Sigmoid colon (tissue), 7 donors: Measurements from ENCODE around the gene CD4. TPM values are rescaled to one million over a fixed set of nuclear protein-coding genes. Genes with fewer than 3 reads are reported as not detected.
A peak's percentile ranks its signal among the peaks of the same experiment; 100 is the strongest.

Experiments
- DNase-seq: peaks from one replicate; pipeline ENCODE4 v3.0.0-alpha.2; 2019
- H3K27ac ChIP-seq, 4 donors: fragments of 200-600 bp; sonication (generic); one replicate each; pipeline ENCODE4 v1.5.1; 2016 to 2019; ENCODE audit warnings: mild to moderate bottlenecking in 1 of 4
- H3K27me3 ChIP-seq, 3 donors: fragments of 200-600 bp; sonication (generic); one replicate each; pipeline ENCODE4 v1.5.1; 2019; ENCODE audit warnings: mild to moderate bottlenecking in 1 of 3
- H3K36me3 ChIP-seq, 4 donors: fragments of 200-600 bp; sonication (generic); one replicate each; pipeline ENCODE4 v1.5.1; 2016 to 2019
- H3K4me1 ChIP-seq, 4 donors: fragments of 200-600 bp; sonication (generic); one replicate each; pipeline ENCODE4 v1.5.1; 2017 to 2019
- H3K4me3 ChIP-seq, 4 donors: fragments of 200-600 bp; sonication (generic); one replicate each; pipeline ENCODE4 v1.5.1; 2017 to 2019; ENCODE audit warnings: mild to moderate bottlenecking in 2 of 4, moderate library complexity in 1 of 4
- H3K9me3 ChIP-seq, 4 donors: fragments of 200-600 bp in 3 of 4; sonication (generic) in 3 of 4; one replicate each; pipeline versions ENCODE4 v1.5.1 to v1.6.1; 2013 to 2019
- CTCF ChIP-seq, 4 experiments: fragments of 450-650 bp in 3 of 4; fragments of 200-600 bp in 1 of 4; IDR thresholded peaks; one replicate each; pipeline ENCODE4 v1.5.1; 2016 to 2019; ENCODE audit warnings: antibody characterized with exemption in 4 of 4, mild to moderate bottlenecking in 3 of 4, moderate library complexity in 2 of 4
- EP300 ChIP-seq, 4 donors: sonication (generic); formaldehyde crosslinking; IDR thresholded peaks; one replicate each; pipeline ENCODE4 v1.6.1; 2017; ENCODE audit warnings: antibody characterized with exemption in 4 of 4
- POLR2A ChIP-seq, 2 donors: fragments of 450-650 bp; IDR thresholded peaks; one replicate each; pipeline ENCODE4 v1.6.1; 2016; ENCODE audit warnings: antibody characterized with exemption in 2 of 2, mild to moderate bottlenecking in 2 of 2, moderate library complexity in 2 of 2
- POLR2AphosphoS5 ChIP-seq, 4 donors: sonication (generic); formaldehyde crosslinking; IDR thresholded peaks; one replicate each; pipeline ENCODE4 v1.6.1; 2017; ENCODE audit warnings: antibody characterized with exemption in 4 of 4
- WGBS, 2 donors: extraction: QIAGEN DNeasy Blood & Tissue Kit; methylation state at CpG; one replicate each; pipeline ENCODE4 v1.1.7; 2013; 5-methylcytosine and 5-hydroxymethylcytosine counted together
- intact Hi-C: fragments of 100-400 bp; cut with DNase I; formaldehyde crosslinking; loops from one replicate; pipeline ENCODE4 v1.15.1; 2023
- polyA plus RNA-seq, 3 donors: library from polyadenylated mRNA; stranded (reverse); fragments of 200-250 nt; gene quantifications; one replicate each; pipeline ENCODE4 v1.2.3, GENCODE V29; 2013
- total RNA-seq, 4 donors: library from RNA; depleted of rRNA; stranded (reverse); fragments of >200 nt; gene quantifications; one replicate each; pipeline ENCODE4 v1.1.0, GENCODE V29; 2016
- donor health status: healthy with polysubstance abuse.
- donor health status: Bipolar disorder and iron deficiency.
- donor health status: healthy.

CD4 gene
- total and polyA plus RNA-seq, 7 donors: 2.5 to 29.7 (median 11.8) TPM

GRCh38 chr12:6747216-6747615 lies 42.1 kb upstream of the CD4 start:
- no peak for DNase-seq
- Histone ChIP-seq H3K27ac (no peak overlapping the region), H3K4me3 (no peak overlapping the region), H3K36me3 (peaks cover 30 to 59% (median 47%) of the 10 kb centered on the region in 4 donors), H3K4me1 (peaks cover 0 to 16% (median 10%) of the 10 kb centered on the region in 4 donors), H3K27me3 (no peaks in the 10 kb centered on the region), H3K9me3 (no peaks in the 10 kb centered on the region)
- 79 to 86% methylated on average over 4 of the region's 4 CpGs for WGBS, 2 donors
- TF ChIP-seq POLR2A (IDR thresholded peaks at IDR 0.05) (no peak), EP300 (IDR thresholded peaks at IDR 0.05) (no peak), POLR2AphosphoS5 (IDR thresholded peaks at IDR 0.05) (no peak), CTCF (IDR thresholded peaks at IDR 0.05) (no peak)
- intact Hi-C loops: no loop called here

- intact Hi-C loops: no loop called here
- WGBS, 2 donors: 94 to 96% methylated on average over 28 of the region's 28 CpGs
- no peak overlapping the region for H3K27ac ChIP-seq
- H3K4me3 ChIP-seq: no peak overlapping the region
- DNase-seq: no peak
- H3K36me3 ChIP-seq: peaks cover 30 to 59% (median 47%) of the 10 kb centered on the region in 4 donors
- no peak for TF ChIP-seq POLR2A (IDR thresholded peaks at IDR 0.05)
- no peak for TF ChIP-seq CTCF (IDR thresholded peaks at IDR 0.05)
- no peak for TF ChIP-seq EP300 (IDR thresholded peaks at IDR 0.05)
- no peak for TF ChIP-seq POLR2AphosphoS5 (IDR thresholded peaks at IDR 0.05)
- H3K27me3 ChIP-seq: no peaks in the 10 kb centered on the region
- H3K9me3 ChIP-seq: no peaks in the 10 kb centered on the region
- peaks cover 0 to 19% (median 14%) of the 10 kb centered on the region in 4 donors for H3K4me1 ChIP-seq
Observed at GRCh38 chr12:6748761-6749160, 40.6 kb upstream of the CD4 start.

GRCh38 chr12:6750506-6750905 lies 38.8 kb upstream of the CD4 start:
- H3K27me3 ChIP-seq: no peaks in the 10 kb centered on the region
- DNase-seq: no peak
- no peak overlapping the region for H3K27ac ChIP-seq
- peaks cover 30 to 59% (median 47%) of the 10 kb centered on the region in 4 donors for H3K36me3 ChIP-seq
- no peaks in the 10 kb centered on the region for H3K9me3 ChIP-seq
- no peak overlapping the region for H3K4me3 ChIP-seq
- WGBS, 2 donors: 93 to 95% methylated on average over 4 of the region's 4 CpGs
- intact Hi-C loops: no loop called here
- peaks cover 0 to 24% (median 19%) of the 10 kb centered on the region in 4 donors for H3K4me1 ChIP-seq
- no peak for TF ChIP-seq POLR2A (IDR thresholded peaks at IDR 0.05)
- no peak for TF ChIP-seq POLR2AphosphoS5 (IDR thresholded peaks at IDR 0.05)
- no peak for TF ChIP-seq CTCF (IDR thresholded peaks at IDR 0.05)
- no peak for TF ChIP-seq EP300 (IDR thresholded peaks at IDR 0.05)

- DNase-seq: no peak
- peak overlapping the region; percentile 98 to 99 (median 99) for H3K27ac ChIP-seq
Observed at GRCh38 chr12:6751767-6752166, 37.6 kb upstream of the CD4 start.

More at GRCh38 chr12:6751767-6752166, 37.6 kb upstream of the CD4 start:
- no peaks in the 10 kb centered on the region for H3K27me3 ChIP-seq
- no peak for TF ChIP-seq CTCF (IDR thresholded peaks at IDR 0.05)
- intact Hi-C loops: no loop called here
- WGBS, 2 donors: 75 to 90% methylated on average over 7 of the region's 7 CpGs
- peaks cover 0 to 24% (median 19%) of the 10 kb centered on the region in 4 donors for H3K4me1 ChIP-seq
- peak overlapping the region in 3 of 4 donors; percentile 90 to 92 (median 90) for H3K4me3 ChIP-seq
- no peaks in the 10 kb centered on the region for H3K9me3 ChIP-seq
- H3K36me3 ChIP-seq: peaks cover 30 to 51% (median 46%) of the 10 kb centered on the region in 4 donors
